SK-N-SH treated with all-trans-retinoic acid at 6 μM for 48 hours (cell line): ENCODE data around the gene TRMT1.

ENCODE experiments used
- ATAC-seq: fragments of 200-7000 bp; cut with Tn5 transposase; 3 replicates; pipeline ENCODE4 v1.9.1; 2020; ENCODE audit warnings: mild to moderate bottlenecking, moderate library complexity
- BACH2 ChIP-seq: fragments of 250-450 bp; sonication (Bioruptor Pico); IDR thresholded peaks from 2 replicates; pipeline ENCODE4 v1.9.0; 2021; ENCODE audit warnings: mild to moderate bottlenecking, borderline replicate concordance
- CREB5 ChIP-seq: fragments of 250-450 bp; sonication (Bioruptor Pico); IDR thresholded peaks from 2 replicates; pipeline ENCODE4 v1.5.1; 2020; ENCODE audit warnings: low read depth, mild to moderate bottlenecking, moderate library complexity
- CSDC2 ChIP-seq: fragments of 250-450 bp; sonication (Bioruptor Pico); IDR thresholded peaks from 2 replicates; pipeline ENCODE4 v1.5.0; 2020; ENCODE audit warnings: mild to moderate bottlenecking, moderate library complexity
- ESRRG ChIP-seq: fragments of 250-450 bp; sonication (Bioruptor Pico); IDR thresholded peaks from 2 replicates; pipeline ENCODE4 v1.6.1; 2021; ENCODE audit warnings: mild to moderate bottlenecking
- GLIS3 ChIP-seq: fragments of 250-450 bp; sonication (Bioruptor Pico); IDR thresholded peaks from 2 replicates; pipeline ENCODE4 v1.5.0; 2020; ENCODE audit warnings: mild to moderate bottlenecking, moderate library complexity
- OSR1 ChIP-seq: fragments of 250-450 bp; sonication (Bioruptor Pico); IDR thresholded peaks from 2 replicates; pipeline ENCODE4 v1.8.0; 2022; ENCODE audit warnings: moderate library complexity, mild to moderate bottlenecking, inconsistent platforms
- PATZ1 ChIP-seq: fragments of 250-450 bp; sonication (Bioruptor Pico); IDR thresholded peaks from 2 replicates; pipeline ENCODE4 v1.8.0; 2020; ENCODE audit warnings: mild to moderate bottlenecking, moderate library complexity, borderline replicate concordance
- POU6F1 ChIP-seq: fragments of 250-450 bp; sonication (Bioruptor Pico); IDR thresholded peaks from 2 replicates; pipeline ENCODE4 v1.8.0; 2021; ENCODE audit warnings: low read depth, mild to moderate bottlenecking, moderate library complexity, borderline replicate concordance
- PPARA ChIP-seq: fragments of 250-450 bp; sonication (Bioruptor Pico); IDR thresholded peaks from 2 replicates; pipeline ENCODE4 v1.5.0; 2020; ENCODE audit warnings: mild to moderate bottlenecking, borderline replicate concordance
- RARB ChIP-seq: fragments of 250-450 bp; sonication (Bioruptor Pico); IDR thresholded peaks from 2 replicates; pipeline ENCODE4 v1.8.0; 2021; ENCODE audit warnings: mild to moderate bottlenecking, moderate library complexity
- SNAI2 ChIP-seq: fragments of 250-450 bp; sonication (Bioruptor Pico); IDR thresholded peaks from 2 replicates; pipeline ENCODE4 v1.5.0; 2020; ENCODE audit warnings: mild to moderate bottlenecking, moderate library complexity
- TCF4 ChIP-seq: fragments of 250-450 bp; sonication (Bioruptor Pico); IDR thresholded peaks from 2 replicates; pipeline ENCODE4 v1.8.0; 2021; ENCODE audit warnings: mild to moderate bottlenecking, moderate library complexity, borderline replicate concordance
- TOX ChIP-seq: fragments of 250-450 bp; sonication (Bioruptor Pico); IDR thresholded peaks from 2 replicates; pipeline ENCODE4 v1.8.0; 2021; ENCODE audit warnings: mild to moderate bottlenecking, moderate library complexity, borderline replicate concordance
- TSHZ2 ChIP-seq: fragments of 250-450 bp; sonication (Bioruptor Pico); IDR thresholded peaks from 2 replicates; pipeline ENCODE4 v1.5.0; 2020; ENCODE audit warnings: mild to moderate bottlenecking, moderate library complexity
- ZC3H10 ChIP-seq: fragments of 250-450 bp; sonication (Bioruptor Pico); IDR thresholded peaks from 2 replicates; pipeline ENCODE4 v1.5.1; 2021; ENCODE audit warnings: mild to moderate bottlenecking, moderate library complexity
- ZFP3 ChIP-seq: fragments of 250-450 bp; sonication (Bioruptor Pico); IDR thresholded peaks from 2 replicates; pipeline ENCODE4 v1.5.0; 2020; ENCODE audit warnings: mild to moderate bottlenecking, moderate library complexity
- ZFP30 ChIP-seq: fragments of 450-650 bp; formaldehyde crosslinking; IDR thresholded peaks from 2 replicates; pipeline ENCODE4 v1.5.0; 2022; ENCODE audit warnings: mild to moderate bottlenecking, moderate library complexity
- ZNF565 ChIP-seq: fragments of 450-650 bp; formaldehyde crosslinking; conservative IDR thresholded peaks from 2 replicates; pipeline ENCODE4 v1.5.0; 2020; ENCODE audit warnings: low read depth, mild to moderate bottlenecking, moderate library complexity
- ZNF70 ChIP-seq: fragments of 450-650 bp; formaldehyde crosslinking; IDR thresholded peaks from 2 replicates; pipeline ENCODE4 v1.5.0; 2020; ENCODE audit warnings: mild to moderate bottlenecking, moderate library complexity
- ZNF8 ChIP-seq: fragments of 450-650 bp; formaldehyde crosslinking; IDR thresholded peaks from 2 replicates; pipeline ENCODE4 v1.5.0; 2020; ENCODE audit warnings: mild to moderate bottlenecking, moderate library complexity

The TRMT1 gene

GRCh38 chr19:13153569-13154240, 37.2 kb upstream of the TRMT1 start:
- no peak for ATAC-seq
- no peak for TF ChIP-seq ZFP3 (CRISPR knock-in tag)
- no peak for TF ChIP-seq PATZ1 (CRISPR knock-in tag)
- TF ChIP-seq PPARA (CRISPR knock-in tag): no peak
- no peak for TF ChIP-seq GLIS3
- TF ChIP-seq SNAI2: no peak
- TF ChIP-seq BACH2 (CRISPR knock-in tag): no peak
- no peak for TF ChIP-seq TOX (CRISPR knock-in tag)
- TF ChIP-seq CSDC2 (CRISPR knock-in tag): no peak
- TF ChIP-seq ZNF565: no peak
- TF ChIP-seq CREB5 (CRISPR knock-in tag): no peak
- TF ChIP-seq ZNF8 (CRISPR knock-in tag): no peak
- no peak for TF ChIP-seq TCF4
- TF ChIP-seq TSHZ2 (CRISPR knock-in tag): no peak
- no peak for TF ChIP-seq POU6F1
- TF ChIP-seq ZFP30 (CRISPR knock-in tag): no peak
- no peak for TF ChIP-seq ZC3H10
- no peak for TF ChIP-seq OSR1
- TF ChIP-seq ZNF70: no peak
- TF ChIP-seq RARB (CRISPR knock-in tag): no peak
- TF ChIP-seq ESRRG (CRISPR knock-in tag): no peak

- peak; percentile 27 for ATAC-seq
- TF ChIP-seq TSHZ2 (CRISPR knock-in tag) (peak; percentile 24; the same call in 1 of the 2 replicates), BACH2 (CRISPR knock-in tag) (no peak), RARB (CRISPR knock-in tag) (0 out of 2 replicates have a peak, but pooled peaks have one; percentile 71), TOX (CRISPR knock-in tag) (peak; percentile 81), SNAI2 (peak; percentile 37; the same call in 1 of the 2 replicates)
These were observed 36.5 kb upstream of the TRMT1 start for GRCh38 chr19:13152974-13153568.
